ENCODE results near the gene NKD1.
"Not testable (repeated sequence)": the region's sequence is repeated elsewhere in the genome, so short reads cannot be mapped to it uniquely, and the experiment has no call there.

Gene NKD1

GRCh38 chr16:50548125-50548908 is at the start of gene NKD1:
NKD1 (plus strand) TSS chr16:50548396; CDS start chr16:50548554, 158 bp downstream.
- no peaks in the 10 kb centered on the region for H3K36me3 ChIP-seq (ENCODE audit: insufficient read depth, low read depth, low read length)
- no peak within 1 kb of the TSS; the same call in 1 of the 2 replicates for H3K9ac ChIP-seq (ENCODE audit: low read depth, low read length)
- H3K4me3 ChIP-seq (ENCODE audit: low read length): peak within 1 kb of the TSS; percentile 64
- H3K4me1 ChIP-seq (ENCODE audit: insufficient read depth, low read length): no peaks in the 10 kb centered on the region
- peaks cover 67% of the 10 kb centered on the region for H3K27me3 ChIP-seq (ENCODE audit: insufficient read depth, low read length)
- H3K27ac ChIP-seq (ENCODE audit: low read length): no peak within 1 kb of the TSS
- no peaks in the 10 kb centered on the region for H3K9me3 ChIP-seq (ENCODE audit: insufficient read depth, low read depth, low read length)

GRCh38 chr16:50498431-50499155 is 49.6 kb upstream of the NKD1 start:
- H3K9me3 ChIP-seq (ENCODE audit: insufficient read depth, low read depth, low read length): no peaks in the 10 kb centered on the region
- no peak overlapping the region for H3K4me3 ChIP-seq (ENCODE audit: low read length)
- H3K36me3 ChIP-seq (ENCODE audit: insufficient read depth, low read depth, low read length): no peaks in the 10 kb centered on the region
- H3K27ac ChIP-seq (ENCODE audit: low read length): no peak overlapping the region
- H3K4me1 ChIP-seq (ENCODE audit: insufficient read depth, low read length): peaks cover 8% of the 10 kb centered on the region; the same call in 1 of the 2 replicates
- no peaks in the 10 kb centered on the region for H3K27me3 ChIP-seq (ENCODE audit: insufficient read depth, low read length)
- H3K9ac ChIP-seq (ENCODE audit: low read depth, low read length): no peak overlapping the region

- Histone ChIP-seq H3K36me3 (ENCODE audit: insufficient read depth, low read depth, low read length) (no peaks in the 10 kb centered on the region), H3K27me3 (ENCODE audit: insufficient read depth, low read length) (no peaks in the 10 kb centered on the region), H3K9me3 (ENCODE audit: insufficient read depth, low read depth, low read length) (no peaks in the 10 kb centered on the region), H3K4me3 (ENCODE audit: low read length) (no peak overlapping the region), H3K9ac (ENCODE audit: low read depth, low read length) (no peak overlapping the region), H3K4me1 (ENCODE audit: insufficient read depth, low read length) (peaks cover 8% of the 10 kb centered on the region; the same call in 1 of the 2 replicates), H3K27ac (ENCODE audit: low read length) (no peak overlapping the region)
Measured at GRCh38 chr16:50499254-50499653, 48.9 kb upstream of the NKD1 start.

GRCh38 chr16:50500171-50500874 is 47.9 kb upstream of the NKD1 start:
- no peak overlapping the region for H3K27ac ChIP-seq (ENCODE audit: low read length)
- no peaks in the 10 kb centered on the region for H3K27me3 ChIP-seq (ENCODE audit: insufficient read depth, low read length)
- no peaks in the 10 kb centered on the region for H3K9me3 ChIP-seq (ENCODE audit: insufficient read depth, low read depth, low read length)
- no peak overlapping the region for H3K4me3 ChIP-seq (ENCODE audit: low read length)
- no peak overlapping the region for H3K9ac ChIP-seq (ENCODE audit: low read depth, low read length)
- H3K4me1 ChIP-seq (ENCODE audit: insufficient read depth, low read length): peaks cover 8% of the 10 kb centered on the region; the same call in 1 of the 2 replicates
- no peaks in the 10 kb centered on the region for H3K36me3 ChIP-seq (ENCODE audit: insufficient read depth, low read depth, low read length)

- H3K27me3 ChIP-seq (ENCODE audit: insufficient read depth, low read length): no peaks in the 10 kb centered on the region
- no peak overlapping the region for H3K9ac ChIP-seq (ENCODE audit: low read depth, low read length)
- no peak overlapping the region for H3K27ac ChIP-seq (ENCODE audit: low read length)
- H3K4me1 ChIP-seq (ENCODE audit: insufficient read depth, low read length): peaks cover 15% of the 10 kb centered on the region
- H3K36me3 ChIP-seq (ENCODE audit: insufficient read depth, low read depth, low read length): no peaks in the 10 kb centered on the region
- no peak overlapping the region for H3K4me3 ChIP-seq (ENCODE audit: low read length)
- H3K9me3 ChIP-seq (ENCODE audit: insufficient read depth, low read depth, low read length): no peaks in the 10 kb centered on the region
Measured at GRCh38 chr16:50501251-50501650, 46.9 kb upstream of the NKD1 start.

GRCh38 chr16:50501986-50502615 is 46.1 kb upstream of the NKD1 start:
- Histone ChIP-seq H3K27ac (ENCODE audit: low read length) (no peak overlapping the region), H3K9ac (ENCODE audit: low read depth, low read length) (no peak overlapping the region), H3K36me3 (ENCODE audit: insufficient read depth, low read depth, low read length) (no peaks in the 10 kb centered on the region), H3K27me3 (ENCODE audit: insufficient read depth, low read length) (no peaks in the 10 kb centered on the region), H3K9me3 (ENCODE audit: insufficient read depth, low read depth, low read length) (no peaks in the 10 kb centered on the region), H3K4me3 (ENCODE audit: low read length) (no peak overlapping the region), H3K4me1 (ENCODE audit: insufficient read depth, low read length) (peaks cover 15% of the 10 kb centered on the region)

- Histone ChIP-seq H3K9ac (ENCODE audit: low read depth, low read length) (no peak overlapping the region), H3K9me3 (ENCODE audit: insufficient read depth, low read depth, low read length) (no peaks in the 10 kb centered on the region), H3K27ac (ENCODE audit: low read length) (no peak overlapping the region), H3K4me1 (ENCODE audit: insufficient read depth, low read length) (peaks cover 15% of the 10 kb centered on the region), H3K36me3 (ENCODE audit: insufficient read depth, low read depth, low read length) (no peaks in the 10 kb centered on the region), H3K27me3 (ENCODE audit: insufficient read depth, low read length) (no peaks in the 10 kb centered on the region), H3K4me3 (ENCODE audit: low read length) (no peak overlapping the region)
Measured at GRCh38 chr16:50502616-50503011, 45.6 kb upstream of the NKD1 start.

GRCh38 chr16:50503868-50504531 is 44.2 kb upstream of the NKD1 start:
- not testable (repeated sequence) for H3K27ac ChIP-seq (ENCODE audit: low read length); H3K4me1 ChIP-seq (ENCODE audit: insufficient read depth, low read length); H3K4me3 ChIP-seq (ENCODE audit: low read length); H3K9ac ChIP-seq (ENCODE audit: low read depth, low read length); H3K36me3 ChIP-seq (ENCODE audit: insufficient read depth, low read depth, low read length); H3K27me3 ChIP-seq (ENCODE audit: insufficient read depth, low read length); H3K9me3 ChIP-seq (ENCODE audit: insufficient read depth, low read depth, low read length)

GRCh38 chr16:50505115-50505514 is 43.1 kb upstream of the NKD1 start:
- no peak overlapping the region for H3K9ac ChIP-seq (ENCODE audit: low read depth, low read length)
- no peaks in the 10 kb centered on the region for H3K36me3 ChIP-seq (ENCODE audit: insufficient read depth, low read depth, low read length)

GRCh38 chr16:50505714-50506542 is 42.3 kb upstream of the NKD1 start:
- Histone ChIP-seq H3K9ac (ENCODE audit: low read depth, low read length) (no peak overlapping the region), H3K27ac (ENCODE audit: low read length) (no peak overlapping the region), H3K9me3 (ENCODE audit: insufficient read depth, low read depth, low read length) (no peaks in the 10 kb centered on the region), H3K27me3 (ENCODE audit: insufficient read depth, low read length) (no peaks in the 10 kb centered on the region), H3K4me1 (ENCODE audit: insufficient read depth, low read length) (peaks cover 7% of the 10 kb centered on the region), H3K4me3 (ENCODE audit: low read length) (no peak overlapping the region), H3K36me3 (ENCODE audit: insufficient read depth, low read depth, low read length) (no peaks in the 10 kb centered on the region)

More at GRCh38 chr16:50505115-50505514, 43.1 kb upstream of the NKD1 start:
- no peak overlapping the region for H3K4me3 ChIP-seq (ENCODE audit: low read length)
- H3K4me1 ChIP-seq (ENCODE audit: insufficient read depth, low read length): peaks cover 7% of the 10 kb centered on the region
- H3K27ac ChIP-seq (ENCODE audit: low read length): no peak overlapping the region
- H3K27me3 ChIP-seq (ENCODE audit: insufficient read depth, low read length): no peaks in the 10 kb centered on the region
- no peaks in the 10 kb centered on the region for H3K9me3 ChIP-seq (ENCODE audit: insufficient read depth, low read depth, low read length)

All from iPS-20b (cell line).